Measurements from ENCODE around the gene DYNC2I2.

DNA sequence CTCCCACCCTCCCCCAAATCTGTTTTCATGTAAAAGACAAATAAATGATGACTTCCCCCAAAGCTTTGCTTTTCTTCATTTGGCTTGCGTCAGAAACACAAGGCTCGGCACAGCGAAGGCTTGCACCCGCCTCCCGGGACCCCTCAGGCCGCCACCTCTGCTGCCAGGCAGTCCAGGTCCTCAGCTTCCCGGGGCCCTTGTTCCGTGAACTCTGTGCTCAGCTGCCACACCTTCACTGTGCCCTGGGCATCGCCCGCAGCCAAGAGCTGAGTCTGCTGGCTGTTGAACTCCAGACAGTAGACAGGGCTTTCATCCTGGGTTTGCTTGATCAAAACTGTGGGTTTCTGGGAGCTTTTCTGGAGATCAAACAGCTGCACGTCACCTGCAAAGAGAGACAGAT lies 23.0 kb downstream of the DYNC2I2 start:
- TF ChIP-seq, protein P1, sequence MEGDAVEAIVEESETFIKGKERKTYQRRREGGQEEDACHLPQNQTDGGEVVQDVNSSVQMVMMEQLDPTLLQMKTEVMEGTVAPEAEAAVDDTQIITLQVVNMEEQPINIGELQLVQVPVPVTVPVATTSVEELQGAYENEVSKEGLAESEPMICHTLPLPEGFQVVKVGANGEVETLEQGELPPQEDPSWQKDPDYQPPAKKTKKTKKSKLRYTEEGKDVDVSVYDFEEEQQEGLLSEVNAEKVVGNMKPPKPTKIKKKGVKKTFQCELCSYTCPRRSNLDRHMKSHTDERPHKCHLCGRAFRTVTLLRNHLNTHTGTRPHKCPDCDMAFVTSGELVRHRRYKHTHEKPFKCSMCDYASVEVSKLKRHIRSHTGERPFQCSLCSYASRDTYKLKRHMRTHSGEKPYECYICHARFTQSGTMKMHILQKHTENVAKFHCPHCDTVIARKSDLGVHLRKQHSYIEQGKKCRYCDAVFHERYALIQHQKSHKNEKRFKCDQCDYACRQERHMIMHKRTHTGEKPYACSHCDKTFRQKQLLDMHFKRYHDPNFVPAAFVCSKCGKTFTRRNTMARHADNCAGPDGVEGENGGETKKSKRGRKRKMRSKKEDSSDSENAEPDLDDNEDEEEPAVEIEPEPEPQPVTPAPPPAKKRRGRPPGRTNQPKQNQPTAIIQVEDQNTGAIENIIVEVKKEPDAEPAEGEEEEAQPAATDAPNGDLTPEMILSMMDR (IDR thresholded peaks at IDR 0.05), result no peak
- no peak for TF ChIP-seq POLR2A (IDR thresholded peaks at IDR 0.05)

All from lower leg skin (tissue), 3 donors.